ENCODE data around the gene OR4F15.

The OR4F15 gene

DNA sequence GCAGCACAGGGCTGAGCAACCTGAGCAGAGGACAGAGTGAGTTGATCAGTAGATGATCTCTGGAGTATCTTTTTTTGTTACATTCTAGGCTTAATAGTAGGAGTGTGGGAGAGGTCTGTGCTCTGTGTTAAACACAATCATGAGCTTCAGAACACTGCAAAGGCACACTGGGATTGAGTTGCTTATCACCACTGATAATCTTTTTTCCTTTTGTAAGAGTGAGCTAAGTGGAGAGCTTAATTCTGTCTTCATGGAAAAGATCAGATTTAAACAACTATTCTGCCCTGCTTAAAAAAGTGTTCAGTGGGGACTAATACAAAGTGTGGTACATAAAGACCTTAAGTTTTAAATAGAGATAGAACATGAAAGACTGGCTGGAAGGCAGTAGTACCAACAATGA is 7.6 kb upstream of the OR4F15 start:
- DNase-seq = no peak

DNA sequence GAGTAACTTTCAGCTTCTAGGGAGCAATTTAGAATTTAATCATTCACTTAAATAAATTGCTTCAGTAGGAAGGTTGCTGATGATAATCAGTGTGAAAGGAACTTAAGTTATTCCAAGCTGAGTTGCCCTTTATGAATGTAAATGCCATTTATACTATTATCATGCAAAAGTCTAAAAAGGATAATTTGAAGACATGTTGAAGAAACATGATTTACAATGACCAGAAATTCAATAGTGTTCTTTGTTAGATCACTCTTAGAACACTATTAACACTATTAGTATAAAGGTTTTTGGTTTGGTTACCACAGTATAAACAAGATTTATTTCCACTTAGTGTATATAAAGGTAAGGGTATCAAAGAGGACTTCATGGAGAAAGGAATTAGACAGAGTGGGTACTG is 7.1 kb upstream of the OR4F15 start:
- no peak for DNase-seq

DNA sequence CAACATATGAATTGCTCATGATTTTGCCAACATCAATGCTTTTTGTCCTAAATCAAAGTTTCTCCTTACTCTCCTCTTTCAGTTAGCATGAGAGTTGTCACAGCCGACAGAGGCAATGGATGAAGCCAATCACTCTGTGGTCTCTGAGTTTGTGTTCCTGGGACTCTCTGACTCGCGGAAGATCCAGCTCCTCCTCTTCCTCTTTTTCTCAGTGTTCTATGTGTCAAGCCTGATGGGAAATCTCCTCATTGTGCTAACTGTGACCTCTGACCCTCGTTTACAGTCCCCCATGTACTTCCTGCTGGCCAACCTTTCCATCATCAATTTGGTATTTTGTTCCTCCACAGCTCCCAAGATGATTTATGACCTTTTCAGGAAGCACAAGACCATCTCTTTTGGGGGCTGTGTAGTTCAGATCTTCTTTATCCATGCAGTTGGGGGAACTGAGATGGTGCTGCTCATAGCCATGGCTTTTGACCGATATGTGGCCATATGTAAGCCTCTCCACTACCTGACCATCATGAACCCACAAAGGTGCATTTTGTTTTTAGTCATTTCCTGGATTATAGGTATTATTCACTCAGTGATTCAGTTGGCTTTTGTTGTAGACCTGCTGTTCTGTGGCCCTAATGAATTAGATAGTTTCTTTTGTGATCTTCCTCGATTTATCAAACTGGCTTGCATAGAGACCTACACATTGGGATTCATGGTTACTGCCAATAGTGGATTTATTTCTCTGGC is 6.2 kb upstream of the OR4F15 start:
- no peak for DNase-seq

DNA sequence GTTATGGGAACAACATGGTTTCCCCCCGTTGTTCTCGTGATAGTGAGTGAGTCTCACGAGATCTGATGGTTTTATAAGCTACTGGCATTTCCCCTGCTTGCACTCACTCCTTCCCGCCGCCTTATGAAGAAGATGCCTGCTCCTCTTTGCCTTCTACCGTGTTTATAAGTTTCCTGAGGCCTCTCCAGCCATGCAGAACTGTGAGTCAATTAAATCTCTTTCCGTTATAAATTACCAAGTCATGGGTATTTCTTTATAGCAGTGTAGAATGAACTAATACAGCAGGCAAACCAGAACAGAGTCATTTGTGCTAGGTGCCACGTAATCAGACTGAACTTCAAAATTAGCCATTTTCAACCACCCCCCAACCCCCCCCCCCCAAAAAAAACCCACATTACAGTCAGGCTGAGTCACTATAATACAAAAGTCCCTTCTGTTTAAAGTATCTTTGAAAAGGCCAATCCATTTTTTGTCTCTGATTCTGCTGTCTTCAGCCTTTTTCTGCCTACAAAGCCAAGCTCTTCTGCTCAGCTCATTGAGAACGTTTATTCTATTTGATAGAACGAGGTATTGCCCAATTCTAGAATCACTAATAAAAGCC is 4.6 kb upstream of the OR4F15 start:
- no peak for DNase-seq

DNA sequence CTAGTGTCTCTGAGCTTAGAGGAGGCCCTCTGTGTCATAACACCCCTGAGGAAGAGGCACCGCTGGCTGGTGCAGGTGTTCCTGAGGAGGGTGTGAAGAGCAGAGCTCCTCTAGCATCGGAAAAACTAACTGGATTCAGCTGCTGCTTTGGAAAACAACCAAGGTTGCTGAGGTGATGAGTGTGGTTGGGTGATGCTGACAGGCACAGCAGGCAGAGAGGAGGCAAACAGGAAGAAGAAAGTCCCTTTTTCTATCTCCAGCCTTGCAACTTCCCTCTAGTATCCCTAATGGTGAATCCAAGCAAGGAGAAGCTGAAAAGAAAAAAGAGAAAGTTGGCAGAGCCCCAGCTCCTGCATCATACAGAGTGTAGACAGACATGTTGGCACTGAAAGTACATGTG is 3.8 kb upstream of the OR4F15 start:
- no peak for DNase-seq

DNA sequence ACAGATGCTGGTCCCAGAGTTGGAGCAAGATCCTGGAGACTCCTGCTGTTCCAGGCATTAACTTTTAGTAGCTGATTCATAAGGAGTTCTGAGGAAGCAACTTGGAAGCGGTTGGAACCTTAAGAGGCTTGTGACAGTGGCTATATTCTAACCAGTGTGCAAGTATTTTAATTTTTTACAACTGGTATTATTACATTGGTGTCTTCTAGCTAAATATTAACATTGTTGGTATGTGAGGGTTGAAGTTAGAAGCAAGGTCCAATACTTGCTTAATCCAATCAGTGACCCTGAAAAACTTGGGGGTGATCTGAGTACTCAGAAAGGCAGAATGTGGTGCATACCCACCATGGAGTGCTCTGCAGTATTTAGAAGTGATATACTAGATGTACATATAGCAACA is 1.5 kb upstream of the OR4F15 start:
- DNase-seq = no peak

DNA sequence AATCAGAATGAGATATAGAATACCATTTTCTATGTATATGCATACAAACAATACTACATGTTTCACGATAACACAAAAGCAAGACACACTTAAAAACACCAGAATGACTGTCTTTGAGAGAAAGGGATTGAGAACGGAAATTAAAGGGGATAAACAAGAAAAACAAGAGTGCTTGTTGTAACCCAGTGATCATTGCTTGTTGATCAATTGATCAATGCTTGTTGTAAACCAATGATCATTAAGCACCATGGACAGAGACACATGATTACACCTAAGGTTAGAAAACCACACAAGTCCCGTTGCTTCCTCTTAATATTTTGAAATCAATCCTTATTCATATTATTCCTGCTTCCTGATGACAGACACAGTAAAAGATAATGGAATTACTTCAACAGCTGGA is 1.1 kb upstream of the OR4F15 start:
- no peak for DNase-seq

DNA sequence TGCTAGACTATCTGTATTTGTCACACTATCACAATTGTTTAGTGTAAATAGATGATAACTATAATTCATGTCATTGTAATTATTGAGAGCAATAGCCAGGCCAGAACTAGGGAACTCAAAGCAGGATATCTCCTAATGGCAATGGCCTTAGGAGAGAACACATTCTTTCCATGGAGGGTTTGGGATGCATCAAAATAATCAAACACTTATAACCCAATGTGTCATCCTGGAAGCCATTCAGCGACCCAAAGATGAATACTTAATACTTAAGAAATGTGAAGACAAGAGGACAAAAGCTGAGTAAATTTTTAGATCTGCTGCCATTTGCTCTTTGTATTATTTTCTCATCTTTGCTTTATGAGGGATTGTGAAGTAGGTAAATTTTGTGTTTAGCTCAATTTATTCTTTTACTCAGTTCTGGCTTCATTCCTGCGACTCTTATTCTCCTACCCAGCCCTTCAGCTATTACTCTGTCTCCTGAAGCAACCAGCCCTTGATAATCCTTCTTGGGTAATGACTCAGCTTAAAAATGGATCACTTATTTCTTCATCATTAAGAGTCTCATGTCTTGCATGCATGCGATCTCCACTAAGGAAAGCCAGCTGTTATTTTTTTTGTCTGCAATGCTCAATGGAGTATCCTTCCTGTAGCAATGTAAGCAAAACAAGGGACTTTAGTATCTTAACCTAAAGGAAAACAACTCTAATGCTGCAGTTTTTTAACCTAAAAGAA is 2.0 kb downstream of the OR4F15 start:
- DNase-seq = no peak

DNA sequence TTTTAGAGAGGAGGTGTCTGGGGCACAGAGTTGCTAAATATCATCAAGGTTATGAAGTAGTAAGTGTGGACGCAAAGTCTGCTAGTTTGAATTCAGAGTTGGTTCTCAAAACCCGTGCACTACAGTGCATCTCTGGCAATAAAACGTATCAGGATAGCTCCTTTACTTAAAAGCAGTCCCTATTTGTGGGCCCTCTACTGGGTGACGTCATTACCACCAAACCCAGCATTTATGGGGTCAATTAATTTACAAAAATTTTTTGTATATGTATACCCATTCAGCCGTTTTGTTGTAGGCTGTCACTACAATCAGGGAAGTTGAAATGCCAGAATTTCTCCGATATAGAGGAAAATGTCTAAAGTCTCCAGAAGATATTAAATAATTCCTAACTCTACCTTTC is 8.8 kb downstream of the OR4F15 start:
- DNase-seq = no peak

DNA sequence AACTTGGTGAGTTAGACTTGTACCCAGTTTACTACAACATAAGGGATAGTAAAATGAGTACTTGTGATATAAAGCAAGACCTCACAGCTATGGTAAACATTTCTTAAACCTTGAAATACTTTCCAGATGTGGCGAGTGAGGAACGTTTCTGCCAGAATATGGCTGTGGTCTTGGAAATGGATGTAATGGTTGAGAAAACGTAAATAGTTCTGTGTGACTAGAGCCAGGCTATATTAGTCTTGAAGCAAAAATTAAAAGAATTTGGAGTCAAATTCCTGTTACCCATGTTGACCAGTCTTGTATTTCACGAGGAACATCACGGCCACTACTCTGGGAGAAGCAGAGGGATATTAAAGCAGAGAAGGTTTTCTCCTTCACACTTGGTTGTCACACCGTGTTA is 15.3 kb downstream of the OR4F15 start:
- no peak for DNase-seq

DNA sequence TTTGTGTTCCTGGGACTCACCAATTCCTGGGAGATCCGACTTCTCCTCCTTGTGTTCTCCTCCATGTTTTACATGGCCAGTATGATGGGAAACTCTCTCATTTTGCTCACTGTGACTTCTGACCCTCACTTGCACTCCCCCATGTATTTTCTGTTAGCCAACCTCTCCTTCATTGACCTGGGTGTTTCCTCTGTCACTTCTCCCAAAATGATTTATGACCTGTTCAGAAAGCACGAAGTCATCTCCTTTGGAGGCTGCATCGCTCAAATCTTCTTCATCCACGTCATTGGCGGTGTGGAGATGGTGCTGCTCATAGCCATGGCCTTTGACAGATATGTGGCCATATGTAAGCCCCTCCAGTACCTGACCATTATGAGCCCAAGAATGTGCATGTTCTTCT is 16.8 kb downstream of the OR4F15 start:
- no peak for DNase-seq

DNA sequence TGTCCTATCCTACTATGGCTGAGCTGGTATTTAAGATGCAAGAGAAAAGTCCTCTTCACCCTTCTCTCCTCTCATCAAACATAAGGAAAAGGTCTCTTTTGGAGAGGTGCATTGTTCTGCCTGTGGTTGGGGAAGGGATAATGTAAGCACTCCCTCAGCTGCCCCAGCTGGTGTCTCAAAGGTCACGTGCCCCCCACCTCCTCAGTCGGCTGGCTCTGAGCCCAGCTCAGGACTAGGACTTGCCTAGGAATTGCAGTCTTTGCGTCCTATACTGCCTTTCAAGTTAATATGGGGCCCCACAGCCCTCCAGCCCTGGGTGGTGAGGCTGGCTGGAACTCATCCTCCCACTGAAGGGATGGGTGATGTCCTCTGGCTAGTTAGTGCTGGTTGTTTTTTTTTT is 29.7 kb downstream of the OR4F15 start:
- no peak for DNase-seq

DNA sequence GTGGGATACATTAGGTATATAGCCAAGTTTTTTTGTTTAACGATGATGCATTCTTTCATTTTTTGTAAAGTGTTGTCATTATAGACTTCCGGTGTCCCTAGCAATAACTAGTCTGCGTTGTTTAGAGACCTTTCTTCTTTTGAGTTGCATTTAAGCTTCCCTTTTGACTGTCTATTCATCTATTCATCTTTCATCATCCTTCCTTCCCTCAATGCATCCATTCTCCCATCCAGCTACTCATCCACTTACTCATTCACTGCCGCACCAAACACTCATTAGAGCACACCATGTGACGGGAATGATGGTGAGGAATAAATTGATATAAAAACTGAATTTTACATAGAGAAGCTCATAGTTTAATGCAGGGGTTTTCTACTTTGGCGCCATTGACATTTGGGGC is 32.9 kb downstream of the OR4F15 start:
- no peak for DNase-seq

DNA sequence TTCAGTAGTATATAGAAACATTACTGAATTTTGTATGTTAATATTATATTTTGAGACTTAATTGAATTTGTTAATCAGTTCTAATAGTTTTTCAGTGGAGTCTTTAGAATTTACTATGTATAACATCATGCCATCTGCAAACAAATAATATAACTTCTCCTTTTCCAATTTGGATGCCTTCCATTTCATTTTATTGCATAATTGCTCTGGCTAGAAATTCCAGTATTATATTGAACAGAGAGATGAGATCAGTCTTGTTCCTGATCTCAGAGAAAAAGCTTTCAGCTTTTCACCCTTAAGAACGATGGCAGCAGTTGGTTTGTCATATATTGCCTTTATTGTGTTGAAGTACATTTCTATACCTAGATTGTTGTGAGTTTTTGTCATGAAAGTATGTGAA is 40.4 kb downstream of the OR4F15 start:
- DNase-seq = no peak

Data from stimulated activated CD4-positive, alpha-beta T cell treated with anti-CD3 and anti-CD28 coated beads, Interleukin-4, amount 100 ng/mL, for 1 hour (primary cell).